Activated CD4-positive, CD25-positive, alpha-beta regulatory T cell treated with anti-CD3 and anti-CD28 coated beads, Interleukin-2, amount 50 U/mL, for 16 hours (primary cell): ENCODE results near the gene KDM4C.

ENCODE experiments used
- DNase-seq: peaks from one replicate; pipeline ENCODE4 v3.0.0-alpha.2; 2020; ENCODE audit warnings: low read depth, low spot score

KDM4C gene

GRCh38 chr9:6864102-6864501, 106.3 kb downstream of the KDM4C start:
- DNase-seq: no peak

GRCh38 chr9:6869081-6869948, 111.5 kb downstream of the KDM4C start:
- no peak for DNase-seq

GRCh38 chr9:6870149-6870548, 112.4 kb downstream of the KDM4C start:
- no peak for DNase-seq

- DNase-seq: no peak
Observed at GRCh38 chr9:6870650-6871477, 113.1 kb downstream of the KDM4C start.

GRCh38 chr9:6873857-6874256, 116.1 kb downstream of the KDM4C start:
- no peak for DNase-seq

GRCh38 chr9:6876195-6876894, 118.6 kb downstream of the KDM4C start:
- no peak for DNase-seq

- no peak for DNase-seq
Observed at GRCh38 chr9:6877671-6878161, 119.9 kb downstream of the KDM4C start.

- no peak for DNase-seq
Observed at GRCh38 chr9:6880626-6881025, 122.9 kb downstream of the KDM4C start.

GRCh38 chr9:6884101-6884500, 126.3 kb downstream of the KDM4C start:
- no peak for DNase-seq

GRCh38 chr9:6884990-6885389, 127.2 kb downstream of the KDM4C start:
- DNase-seq: no peak

- no peak for DNase-seq
Observed at GRCh38 chr9:6887051-6887450, 129.3 kb downstream of the KDM4C start.

- no peak for DNase-seq
Observed at GRCh38 chr9:6889868-6890267, 132.1 kb downstream of the KDM4C start.

- DNase-seq: no peak
Observed at GRCh38 chr9:6893350-6894131, 135.8 kb downstream of the KDM4C start.

- DNase-seq: no peak
Observed at GRCh38 chr9:6894135-6894534, 136.4 kb downstream of the KDM4C start.

- no peak for DNase-seq
Observed at GRCh38 chr9:6895754-6896153, 138.0 kb downstream of the KDM4C start.

- no peak for DNase-seq
Observed at GRCh38 chr9:6896562-6896961, 138.8 kb downstream of the KDM4C start.

GRCh38 chr9:6897207-6897822, 139.5 kb downstream of the KDM4C start:
- DNase-seq: no peak

GRCh38 chr9:6897898-6898302, 140.1 kb downstream of the KDM4C start:
- DNase-seq: no peak

- DNase-seq: no peak
Observed at GRCh38 chr9:6899274-6899673, 141.5 kb downstream of the KDM4C start.

- no peak for DNase-seq
Observed at GRCh38 chr9:6900440-6900883, 142.7 kb downstream of the KDM4C start.

- DNase-seq: no peak
Observed at GRCh38 chr9:6901180-6901579, 143.4 kb downstream of the KDM4C start.
